GM10248 (cell line): Measurements from ENCODE around the gene ZNF500.

Source experiments
- CTCF ChIA-PET: fragments of 300-600 bp; sonication (Branson Sonifier 250); formaldehyde crosslinking; extraction: SDS; loops from one replicate; lab custom pipeline; 2021; ENCODE audit warnings: antibody characterized with exemption; lab: Yijun Ruan, JAX
- POLR2A ChIA-PET: fragments of 350-650 bp; sonication (Branson Sonifier 250); formaldehyde crosslinking; extraction: SDS; loops from one replicate; lab custom pipeline; 2020; ENCODE audit warnings: antibody characterized with exemption; lab: Yijun Ruan, JAX
- DNase-seq: peaks from one replicate; pipeline ENCODE4 v3.0.0; 2012; ENCODE audit errors: extremely low spot score
- CTCF ChIP-seq: IDR thresholded peaks from 2 replicates; pipeline ENCODE4 v1.5.1; 2012; ENCODE audit warnings: mild to moderate bottlenecking, low read depth; ENCODE audit errors: extremely low read depth, missing control alignments, control extremely low read depth

The ZNF500 gene

GRCh38 chr16:4796982-4797804, 30.2 kb upstream of the ZNF500 start:
- ChIA-PET POLR2A (no interaction called here), CTCF (interaction anchor here (1.3 to 1.5 kb wide), 3 partner anchors 10 to 173 kb away, joined by 3 to 4 read pairs (median 4); partner anchors contain the start of genes MGRN1 and SEPTIN12)
- no peak for DNase-seq
- no peak for TF ChIP-seq CTCF

- ChIA-PET POLR2A (no interaction called here), CTCF (interaction anchor here (1.1 to 1.4 kb wide), 3 partner anchors 8 to 161 kb away, joined by 3 to 4 read pairs (median 3); partner anchors contain the start of gene SEPTIN12)
- no peak for DNase-seq
- no peak for TF ChIP-seq CTCF
Observed at GRCh38 chr16:4795828-4796572, 29.0 kb upstream of the ZNF500 start.

- TF ChIP-seq CTCF: no peak
- DNase-seq: no peak
Observed at GRCh38 chr16:4795181-4795827, 28.3 kb upstream of the ZNF500 start, which contains the start of gene SMIM22. TSS of gene SMIM22 (plus strand) at chr16:4795369. CDS start at chr16:4795735, 366 bp downstream.

GRCh38 chr16:4792951-4793513, 26.1 kb upstream of the ZNF500 start:
- TF ChIP-seq CTCF: no peak
- ChIA-PET CTCF (interaction anchor here (1.1 to 1.2 kb wide), 2 partner anchors 14 to 76 kb away, joined by 3 read pairs; no protein-coding TSS in a partner anchor), POLR2A (interaction anchor here (0.5 kb wide), 1 partner anchor 86 kb away, joined by 5 read pairs; no protein-coding TSS in a partner anchor)

More at GRCh38 chr16:4795181-4795827, 28.3 kb upstream of the ZNF500 start, which contains the start of gene SMIM22:
- ChIA-PET POLR2A (no interaction called here), CTCF (interaction anchor here (1.1 kb wide), 1 partner anchor 161 kb away, joined by 3 read pairs; no protein-coding TSS in a partner anchor)

GRCh38 chr16:4790871-4791270, 23.9 kb upstream of the ZNF500 start:
- no peak for TF ChIP-seq CTCF
- POLR2A ChIA-PET: no interaction called here
- DNase-seq: no peak
- CTCF ChIA-PET: no interaction called here

More at GRCh38 chr16:4792951-4793513, 26.1 kb upstream of the ZNF500 start:
- no peak for DNase-seq
